Measurements from ENCODE around the gene CFAP97D2. TPM values are rescaled to one million over a fixed set of nuclear protein-coding genes. Genes with fewer than 3 reads are reported as not detected.
"Not testable (repeated sequence)": the region's sequence is repeated elsewhere in the genome, so short reads cannot be mapped to it uniquely, and the experiment has no call there.

The CFAP97D2 gene
- total RNA-seq, 2 donors from 2014 or later: not detected

- Histone ChIP-seq H3K9me3 (no peaks in the 10 kb centered on the region), H3K4me1 (no peaks in the 10 kb centered on the region), H3K4me3 (no peak overlapping the region), H3K27me3 (no peaks in the 10 kb centered on the region), H3K36me3 (no peaks in the 10 kb centered on the region), H3K27ac (no peak overlapping the region)
- no peak for DNase-seq (ENCODE audit: low spot score)
- TF ChIP-seq CTCF (IDR thresholded peaks at IDR 0.05): no peak
Observed at GRCh38 chr13:114198556-114198955, 19.5 kb downstream of the CFAP97D2 start.

- H3K9me3 ChIP-seq; DNase-seq (ENCODE audit: low spot score); H3K36me3 ChIP-seq; H3K27me3 ChIP-seq; H3K4me1 ChIP-seq; H3K4me3 ChIP-seq; H3K27ac ChIP-seq: not testable (repeated sequence)
Observed at GRCh38 chr13:114199526-114199925, 20.5 kb downstream of the CFAP97D2 start.

- DNase-seq (ENCODE audit: low spot score): no peak
- no peak overlapping the region for H3K4me3 ChIP-seq
- H3K27me3 ChIP-seq: no peaks in the 10 kb centered on the region
Observed at GRCh38 chr13:114199954-114200353, 20.9 kb downstream of the CFAP97D2 start.

GRCh38 chr13:114200399-114200911 is 21.4 kb downstream of the CFAP97D2 start:
- DNase-seq (ENCODE audit: low spot score): no peak
- H3K4me3 ChIP-seq: no peak overlapping the region
- H3K36me3 ChIP-seq: no peaks in the 10 kb centered on the region
- H3K27ac ChIP-seq: no peak overlapping the region
- no peaks in the 10 kb centered on the region for H3K9me3 ChIP-seq
- H3K27me3 ChIP-seq: no peaks in the 10 kb centered on the region
- no peak for TF ChIP-seq CTCF (IDR thresholded peaks at IDR 0.05)
- no peaks in the 10 kb centered on the region for H3K4me1 ChIP-seq

More at GRCh38 chr13:114199954-114200353, 20.9 kb downstream of the CFAP97D2 start:
- no peak overlapping the region for H3K27ac ChIP-seq
- H3K4me1 ChIP-seq: no peaks in the 10 kb centered on the region
- TF ChIP-seq CTCF (IDR thresholded peaks at IDR 0.05): no peak
- no peaks in the 10 kb centered on the region for H3K36me3 ChIP-seq
- H3K9me3 ChIP-seq: no peaks in the 10 kb centered on the region

- DNase-seq (ENCODE audit: low spot score): no peak
- Histone ChIP-seq H3K4me1 (no peaks in the 10 kb centered on the region), H3K36me3 (no peaks in the 10 kb centered on the region), H3K9me3 (no peaks in the 10 kb centered on the region), H3K27me3 (no peaks in the 10 kb centered on the region), H3K27ac (no peak overlapping the region), H3K4me3 (no peak overlapping the region)
- TF ChIP-seq CTCF (IDR thresholded peaks at IDR 0.05): no peak
Observed at GRCh38 chr13:114202581-114202980, 23.5 kb downstream of the CFAP97D2 start.

- no peak overlapping the region for H3K4me3 ChIP-seq
- no peaks in the 10 kb centered on the region for H3K27me3 ChIP-seq
- H3K36me3 ChIP-seq: no peaks in the 10 kb centered on the region
- no peaks in the 10 kb centered on the region for H3K9me3 ChIP-seq
- no peak for DNase-seq (ENCODE audit: low spot score)
- H3K27ac ChIP-seq: no peak overlapping the region
- TF ChIP-seq CTCF (IDR thresholded peaks at IDR 0.05): no peak
- H3K4me1 ChIP-seq: no peaks in the 10 kb centered on the region
Observed at GRCh38 chr13:114203536-114203935, 24.5 kb downstream of the CFAP97D2 start.

All from right atrium auricular region (tissue), 2 donors.